GM12878 (cell line): ENCODE results near the gene RMND5A. TPM values are rescaled to one million over a fixed set of nuclear protein-coding genes. Genes with fewer than 3 reads are reported as not detected.
"Not testable (repeated sequence)": the region's sequence is repeated elsewhere in the genome, so short reads cannot be mapped to it uniquely, and the experiment has no call there.

Source experiments
- ATAC-seq: fragments of 200-7000 bp; cut with Tn5 transposase; 3 replicates; pipeline ENCODE4 v1.9.1; 2020; ENCODE audit warnings: mild to moderate bottlenecking, moderate library complexity
- BruUV-seq: library from RNA; stranded (reverse); fragments of 400-500 nt; replicated peaks from 2 replicates; lab custom pipeline; 2021; lab: Mats Ljungman, UMichigan
- CTCF ChIA-PET: fragments of 300-600 bp; sonication (Branson Sonifier 250); formaldehyde crosslinking; extraction: SDS; loops from one replicate; lab custom pipeline; 2021; ENCODE audit warnings: inconsistent platforms; lab: Yijun Ruan, JAX
- POLR2A ChIA-PET: fragments of 350-600 bp; formaldehyde crosslinking; extraction: SDS; loops from one replicate; lab custom pipeline; 2021; ENCODE audit warnings: inconsistent platforms; lab: Charles Lee
- RAD21 ChIA-PET: fragments of 300-600 bp; sonication (Branson Sonifier 250); formaldehyde crosslinking; loops from one replicate; lab custom pipeline; 2023; ENCODE audit warnings: antibody characterized with exemption; ENCODE audit not compliant: unreplicated experiment; lab: Charles Lee
- SMC1A ChIA-PET: fragments of 300-600 bp; sonication (Branson Sonifier 250); formaldehyde crosslinking; loops from one replicate; lab custom pipeline; 2023; ENCODE audit not compliant: unreplicated experiment, uncharacterized antibody; lab: Charles Lee
- DNase-seq: peaks from one replicate; pipeline ENCODE4 v3.0.0-alpha.2; 2011; ENCODE audit warnings: low read depth, low spot score
- FAIRE-seq: peaks from 3 replicates; lab custom pipeline; 2011; peaks lifted over from hg19 to GRCh38; lab: Jason Lieb, UNC
- H2AFZ ChIP-seq: 2 replicates; pipeline ENCODE4 v1.6.0; 2011; ENCODE audit warnings: low read depth, low read length, control low read depth; ENCODE audit not compliant: control insufficient read depth
- H3K27ac ChIP-seq: 2 replicates; pipeline ENCODE4 v1.5.1; 2011; ENCODE audit warnings: control low read depth; ENCODE audit not compliant: control insufficient read depth, insufficient read depth
- H3K27me3 ChIP-seq, 2 experiments: replicated peaks in 1 of 2; 2 replicates each; pipeline versions ENCODE4 v1.6.0 to v1.6.1; 2011; ENCODE audit warnings: low read length in 1 of 2; ENCODE audit not compliant: control insufficient read depth in 2 of 2, insufficient read depth in 2 of 2
- H3K36me3 ChIP-seq, 2 experiments: 2 replicates each; pipeline ENCODE4 v1.5.1; 2011; ENCODE audit warnings: low read length in 1 of 2; ENCODE audit not compliant: control insufficient read depth in 2 of 2, insufficient read depth in 2 of 2
- H3K4me1 ChIP-seq: 2 replicates; pipeline ENCODE4 v1.6.1; 2011; ENCODE audit warnings: mild to moderate bottlenecking, low read length, moderate library complexity, mixed read lengths; ENCODE audit not compliant: control insufficient read depth, insufficient read depth
- H3K4me2 ChIP-seq: 2 replicates; pipeline ENCODE4 v1.6.0; 2011; ENCODE audit warnings: control low read depth; ENCODE audit not compliant: control insufficient read depth, insufficient read depth
- H3K4me3 ChIP-seq: fragments of 200-600 bp; sonication (generic); 2 replicates; pipeline ENCODE4 v1.5.1; 2016
- H3K79me2 ChIP-seq: 2 replicates; pipeline ENCODE4 v1.6.0; 2011; ENCODE audit warnings: low read length; ENCODE audit not compliant: control insufficient read depth, insufficient read depth
- H3K9ac ChIP-seq: 2 replicates; pipeline ENCODE4 v1.8.0; 2011; ENCODE audit warnings: low read length, control low read depth, mixed read lengths; ENCODE audit not compliant: control insufficient read depth, insufficient read depth
- H3K9me3 ChIP-seq: replicated peaks from 3 replicates; pipeline ENCODE4 v1.5.1; 2011; ENCODE audit warnings: mild to moderate bottlenecking, low read length; ENCODE audit not compliant: control insufficient read depth, insufficient read depth
- H4K20me1 ChIP-seq: 2 replicates; pipeline ENCODE4 v1.6.0; 2011; ENCODE audit not compliant: control insufficient read depth, insufficient read depth
- WGBS: methylation state at CpG from one replicate; pipeline ENCODE4 v1.1.6; 2016; ENCODE audit warnings: low lambda C conversion rate; ENCODE audit not compliant: insufficient replicate concordance, insufficient coverage; ENCODE audit errors: missing lambda C conversion rate; 5-methylcytosine and 5-hydroxymethylcytosine counted together
- in situ Hi-C: fragments of 300-500 bp; cut with MboI; formaldehyde crosslinking; loops from 9 replicates; pipeline ENCODE4 v1.14.3; 2018; ENCODE audit warnings: mixed read lengths
- intact Hi-C: fragments of 100-400 bp; cut with micrococcal nuclease; formaldehyde crosslinking; loops from one replicate; pipeline ENCODE4 v1.14.2; 2022; ENCODE audit not compliant: unreplicated experiment
- polyA plus RNA-seq, 11 experiments: library from polyadenylated mRNA; depleted of rRNA in 4 of 11; unstranded in 6 of 11; stranded (reverse) in 5 of 11; fragments of >200 nt; fragmentation: Nextera tagmentation in 4 of 11; fragmentation: Illumina TruSeq in 1 of 11; extraction: Ambion mirVana in 4 of 11; extraction: Trizol in 1 of 11; gene quantifications; 1 replicate in 1 of 11; 2 replicates in 10 of 11; pipeline versions ENCODE4 v1.2.1 to v1.2.3, GENCODE V29; 2011 to 2016; ENCODE audit warnings: inconsistent platforms in 2 of 11, missing spikeins in 2 of 11, low read depth in 1 of 11
- total RNA-seq, 4 experiments: library from RNA; depleted of rRNA in 3 of 4; stranded (reverse); fragments of >200 nt in 3 of 4; fragmentation: Illumina TruSeq in 1 of 4; extraction: Trizol in 1 of 4; gene quantifications; 2 replicates each; pipeline versions ENCODE4 v1.2.1 to v1.2.3, GENCODE V29; 2013 to 2021

RMND5A gene
- total and polyA plus RNA-seq, 10 of the 15 experiments (the other 5 are each of a cell fraction or from before 2014, with no cell fraction given), result 8.3 to 33.6 (median 23.2) TPM

DNA sequence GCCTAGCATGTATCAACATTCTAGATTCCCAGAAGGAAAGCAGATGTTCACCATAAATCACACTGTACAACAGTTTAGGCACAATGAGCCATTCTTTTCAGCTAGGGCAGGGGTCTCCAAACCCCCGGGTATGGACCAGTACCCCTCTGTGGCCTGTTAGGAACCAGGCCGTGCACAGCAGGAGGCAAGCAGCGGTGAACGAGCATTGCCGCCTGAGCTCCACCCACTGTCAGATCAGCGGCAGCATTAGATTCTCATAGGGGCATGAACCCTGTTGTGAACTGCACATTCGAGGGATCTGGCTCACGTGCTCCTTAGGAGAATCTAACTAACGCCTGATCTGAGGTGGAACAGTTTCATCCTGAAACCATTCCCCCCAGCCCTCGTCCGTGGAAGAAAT lies 19.8 kb downstream of the RMND5A start:
- DNase-seq, FAIRE-seq, H3K27me3 ChIP-seq, H4K20me1 ChIP-seq, BruUV-seq, ATAC-seq, H3K4me3 ChIP-seq, H3K4me1 ChIP-seq, H2AFZ ChIP-seq, H3K4me2 ChIP-seq, POLR2A ChIA-PET, H3K36me3 ChIP-seq, SMC1A ChIA-PET, in situ Hi-C loops, CTCF ChIA-PET, H3K27ac ChIP-seq, H3K79me2 ChIP-seq, intact Hi-C loops, RAD21 ChIA-PET, H3K9me3 ChIP-seq, H3K9ac ChIP-seq: not testable (repeated sequence)
- WGBS, result no CpG with 5 or more reads among the region's 11 CpGs

GRCh38 chr2:86741889-86742498 lies 21.9 kb downstream of the RMND5A start:
- POLR2A ChIA-PET, in situ Hi-C loops: not testable (repeated sequence)

More at GRCh38 chr2:86741889-86742498, 21.9 kb downstream of the RMND5A start:
- H4K20me1 ChIP-seq, H3K36me3 ChIP-seq, H3K79me2 ChIP-seq, BruUV-seq, H3K9me3 ChIP-seq, CTCF ChIA-PET, DNase-seq, H3K4me3 ChIP-seq, H3K9ac ChIP-seq, intact Hi-C loops, SMC1A ChIA-PET, H3K27ac ChIP-seq, ATAC-seq, RAD21 ChIA-PET, H3K4me2 ChIP-seq, H3K27me3 ChIP-seq, H3K4me1 ChIP-seq, H2AFZ ChIP-seq: not testable (repeated sequence)
- peak; percentile 49 for FAIRE-seq
- 100% methylated on average over 1 of the region's 4 CpGs for WGBS
